ENCODE measurements around the gene SLC17A8. TPM values are rescaled to one million over a fixed set of nuclear protein-coding genes. Genes with fewer than 3 reads are reported as not detected.

SLC17A8 gene
- total RNA-seq, 4 donors from 2014 or later, result not detected

- Histone ChIP-seq H3K4me3 (no peak overlapping the region), H3K9me3 (no peaks in the 10 kb centered on the region), H3K27ac (no peak overlapping the region), H3K36me3 (no peaks in the 10 kb centered on the region), H3K27me3 (peaks cover 0 to 7% (median 0%) of the 10 kb centered on the region in 4 donors), H3K4me1 (no peaks in the 10 kb centered on the region)
- no peak for DNase-seq
- intact Hi-C loops (cut with DNase I), result no loop called here
- TF ChIP-seq POLR2A (IDR thresholded peaks at IDR 0.05), result no peak
- no peak for TF ChIP-seq CTCF (IDR thresholded peaks at IDR 0.05)
- WGBS, 2 donors, result 73 to 79% methylated on average over 2 of the region's 2 CpGs
These were observed 8.5 kb downstream of the SLC17A8 start for GRCh38 chr12:100365411-100365810.

- intact Hi-C loops (cut with DNase I), result no loop called here
- Histone ChIP-seq H3K27me3 (no peaks in the 10 kb centered on the region), H3K36me3 (no peaks in the 10 kb centered on the region), H3K4me1 (peaks cover 0 to 6% (median 0%) of the 10 kb centered on the region in 3 donors), H3K9me3 (no peaks in the 10 kb centered on the region), H3K4me3 (no peak overlapping the region), H3K27ac (no peak overlapping the region)
- TF ChIP-seq CTCF (IDR thresholded peaks at IDR 0.05) (no peak), POLR2A (IDR thresholded peaks at IDR 0.05) (no peak)
- WGBS, 2 donors, result 85 to 91% methylated on average over 1 of the region's 1 CpG
- DNase-seq, result no peak
These were observed 11.2 kb downstream of the SLC17A8 start for GRCh38 chr12:100368066-100368465.

GRCh38 chr12:100371146-100371545 lies 14.3 kb downstream of the SLC17A8 start:
- no peak overlapping the region for H3K4me3 ChIP-seq
- no peaks in the 10 kb centered on the region for H3K36me3 ChIP-seq
- intact Hi-C loops (cut with DNase I), result no loop called here
- peaks cover 0 to 12% (median 0%) of the 10 kb centered on the region in 3 donors for H3K4me1 ChIP-seq
- no peaks in the 10 kb centered on the region for H3K9me3 ChIP-seq
- no peak for DNase-seq
- TF ChIP-seq CTCF (IDR thresholded peaks at IDR 0.05) (no peak), POLR2A (IDR thresholded peaks at IDR 0.05) (no peak)
- WGBS, 2 donors, result 84 to 86% methylated on average over 6 of the region's 6 CpGs
- H3K27me3 ChIP-seq, result no peaks in the 10 kb centered on the region
- no peak overlapping the region for H3K27ac ChIP-seq

- Histone ChIP-seq H3K27ac (no peak overlapping the region), H3K36me3 (no peaks in the 10 kb centered on the region), H3K27me3 (no peaks in the 10 kb centered on the region), H3K9me3 (no peaks in the 10 kb centered on the region), H3K4me1 (peaks cover 0 to 12% (median 0%) of the 10 kb centered on the region in 3 donors), H3K4me3 (no peak overlapping the region)
- no peak for TF ChIP-seq CTCF (IDR thresholded peaks at IDR 0.05)
- 26 to 35% methylated on average over 11 of the region's 11 CpGs for WGBS, 2 donors
- intact Hi-C loops (cut with DNase I), result no loop called here
- no peak for DNase-seq
These were observed 16.2 kb downstream of the SLC17A8 start for GRCh38 chr12:100372853-100373640.

- no peak for TF ChIP-seq CTCF (IDR thresholded peaks at IDR 0.05)
- no peak for TF ChIP-seq POLR2A (IDR thresholded peaks at IDR 0.05)
- H3K27me3 ChIP-seq, result no peaks in the 10 kb centered on the region
- H3K36me3 ChIP-seq, result no peaks in the 10 kb centered on the region
- no peak for DNase-seq
- no peak overlapping the region for H3K27ac ChIP-seq
- 40 to 56% methylated on average over 8 to 11 of the region's 12 CpGs for WGBS, 2 donors
- peaks cover 0 to 12% (median 0%) of the 10 kb centered on the region in 3 donors for H3K4me1 ChIP-seq
- no peaks in the 10 kb centered on the region for H3K9me3 ChIP-seq
- intact Hi-C loops (cut with DNase I), result no loop called here
- no peak overlapping the region for H3K4me3 ChIP-seq
These were observed 18.3 kb downstream of the SLC17A8 start for GRCh38 chr12:100375038-100375735.
